Nephron progenitor cell (in vitro differentiated cells): Measurements from ENCODE around the gene ST6GAL1.

Experiments used
- DNase-seq: peaks from one replicate; pipeline ENCODE4 v3.0.0; 2021
- H3K27ac Mint-ChIP-seq: 2 replicates; pipeline ENCODE4 v1.8.0; 2021; ENCODE audit warnings: mild to moderate bottlenecking, moderate library complexity, mixed read lengths
- H3K27me3 Mint-ChIP-seq: 2 replicates; pipeline ENCODE4 v1.8.0; 2021; ENCODE audit warnings: mild to moderate bottlenecking, low read depth, mixed read lengths; ENCODE audit not compliant: poor library complexity
- H3K36me3 Mint-ChIP-seq: 2 replicates; pipeline ENCODE4 v1.8.0; 2021; ENCODE audit warnings: low read depth, mixed read lengths
- H3K4me1 Mint-ChIP-seq: 2 replicates; pipeline ENCODE4 v1.8.0; 2021; ENCODE audit warnings: mixed read lengths
- H3K4me3 Mint-ChIP-seq: 2 replicates; pipeline ENCODE4 v1.8.0; 2021; ENCODE audit warnings: mild to moderate bottlenecking, moderate library complexity, mixed read lengths
- H3K9me3 Mint-ChIP-seq: 2 replicates; pipeline ENCODE4 v1.8.0; 2021; ENCODE audit warnings: mild to moderate bottlenecking, moderate library complexity, mixed read lengths
- CTCF ChIP-seq: fragments of 200-600 bp; sonication (generic); IDR thresholded peaks from 2 replicates; pipeline ENCODE4 v1.5.0; 2021; ENCODE audit warnings: antibody characterized with exemption

Gene ST6GAL1

GRCh38 chr3:187120326-187120725 is 190.0 kb downstream of the ST6GAL1 start:
- no peaks in the 10 kb centered on the region for H3K27me3 Mint-ChIP-seq
- peaks cover 1% of the 10 kb centered on the region for H3K4me1 Mint-ChIP-seq
- H3K27ac Mint-ChIP-seq = peak overlapping the region; percentile 1
- no peaks in the 10 kb centered on the region for H3K9me3 Mint-ChIP-seq
- no peak for TF ChIP-seq CTCF
- H3K4me3 Mint-ChIP-seq = no peak overlapping the region
- peaks cover 18% of the 10 kb centered on the region for H3K36me3 Mint-ChIP-seq
- no peak for DNase-seq

GRCh38 chr3:187122261-187122660 is 191.9 kb downstream of the ST6GAL1 start:
- H3K36me3 Mint-ChIP-seq = peaks cover 32% of the 10 kb centered on the region
- peaks cover 6% of the 10 kb centered on the region for H3K9me3 Mint-ChIP-seq
- H3K27ac Mint-ChIP-seq = no peak overlapping the region
- no peak for DNase-seq
- no peaks in the 10 kb centered on the region for H3K27me3 Mint-ChIP-seq
- H3K4me1 Mint-ChIP-seq = peaks cover 5% of the 10 kb centered on the region
- no peak overlapping the region for H3K4me3 Mint-ChIP-seq
- TF ChIP-seq CTCF = no peak

GRCh38 chr3:187125319-187126031 is 195.1 kb downstream of the ST6GAL1 start:
- H3K9me3 Mint-ChIP-seq = peaks cover 30% of the 10 kb centered on the region
- H3K4me1 Mint-ChIP-seq = peaks cover 5% of the 10 kb centered on the region
- H3K27me3 Mint-ChIP-seq = peaks cover 4% of the 10 kb centered on the region
- no peak for TF ChIP-seq CTCF
- no peak overlapping the region for H3K4me3 Mint-ChIP-seq
- no peak overlapping the region for H3K27ac Mint-ChIP-seq
- no peak for DNase-seq
- H3K36me3 Mint-ChIP-seq = peaks cover 49% of the 10 kb centered on the region
